ENCODE measurements around the gene TNFRSF8. TPM values are rescaled to one million over a fixed set of nuclear protein-coding genes. Genes with fewer than 3 reads are reported as not detected.

The TNFRSF8 gene
- total RNA-seq, 1 donor from 2014 or later, result not detected

DNA sequence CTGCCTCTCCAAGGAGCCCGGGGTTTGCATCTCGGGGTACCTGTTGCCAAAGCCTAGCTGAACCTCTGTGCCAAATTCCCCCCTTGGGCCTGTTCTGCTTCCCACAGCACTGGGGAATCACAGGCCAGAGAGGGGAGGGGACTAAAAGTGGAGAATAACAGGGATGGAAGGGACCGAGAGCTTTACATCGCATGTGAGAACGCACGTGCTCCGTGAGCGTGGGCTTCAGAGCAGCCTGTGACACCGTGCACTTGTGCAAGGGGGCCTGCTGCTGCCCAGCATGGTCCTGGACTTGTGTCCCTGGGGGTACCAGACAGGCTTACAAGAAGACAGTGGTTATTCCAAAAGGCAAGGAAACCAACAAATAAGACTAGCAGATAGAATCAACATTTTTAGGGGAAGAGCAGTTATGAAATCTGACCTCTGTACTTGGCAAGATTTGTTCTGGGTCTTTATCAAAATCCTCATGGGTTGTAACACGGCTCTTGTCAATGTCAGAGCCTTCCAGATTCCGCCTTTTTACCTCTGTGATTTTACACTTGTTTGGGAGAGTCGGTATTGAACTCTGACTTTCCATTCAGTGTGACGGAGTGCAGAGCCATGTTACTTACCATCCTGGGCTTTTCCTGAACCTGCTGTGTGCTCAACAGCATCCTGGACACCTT, 67.5 kb downstream of the TNFRSF8 start:
- no peaks in the 10 kb centered on the region for H3K36me3 ChIP-seq (ENCODE audit: control insufficient read depth, insufficient read depth, low read length)
- H3K4me3 ChIP-seq (ENCODE audit: low read depth, low read length), result no peak overlapping the region
- H3K27me3 ChIP-seq (ENCODE audit: control insufficient read depth, insufficient read depth, low read length), result peaks cover 24% of the 10 kb centered on the region
- DNase-seq (ENCODE audit: low read depth) (no peak), FAIRE-seq (no peak)
- TF ChIP-seq, protein P1, sequence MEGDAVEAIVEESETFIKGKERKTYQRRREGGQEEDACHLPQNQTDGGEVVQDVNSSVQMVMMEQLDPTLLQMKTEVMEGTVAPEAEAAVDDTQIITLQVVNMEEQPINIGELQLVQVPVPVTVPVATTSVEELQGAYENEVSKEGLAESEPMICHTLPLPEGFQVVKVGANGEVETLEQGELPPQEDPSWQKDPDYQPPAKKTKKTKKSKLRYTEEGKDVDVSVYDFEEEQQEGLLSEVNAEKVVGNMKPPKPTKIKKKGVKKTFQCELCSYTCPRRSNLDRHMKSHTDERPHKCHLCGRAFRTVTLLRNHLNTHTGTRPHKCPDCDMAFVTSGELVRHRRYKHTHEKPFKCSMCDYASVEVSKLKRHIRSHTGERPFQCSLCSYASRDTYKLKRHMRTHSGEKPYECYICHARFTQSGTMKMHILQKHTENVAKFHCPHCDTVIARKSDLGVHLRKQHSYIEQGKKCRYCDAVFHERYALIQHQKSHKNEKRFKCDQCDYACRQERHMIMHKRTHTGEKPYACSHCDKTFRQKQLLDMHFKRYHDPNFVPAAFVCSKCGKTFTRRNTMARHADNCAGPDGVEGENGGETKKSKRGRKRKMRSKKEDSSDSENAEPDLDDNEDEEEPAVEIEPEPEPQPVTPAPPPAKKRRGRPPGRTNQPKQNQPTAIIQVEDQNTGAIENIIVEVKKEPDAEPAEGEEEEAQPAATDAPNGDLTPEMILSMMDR (IDR thresholded peaks at IDR 0.05; ENCODE audit: insufficient read depth, low read length, severe bottlenecking), result no peak

DNA sequence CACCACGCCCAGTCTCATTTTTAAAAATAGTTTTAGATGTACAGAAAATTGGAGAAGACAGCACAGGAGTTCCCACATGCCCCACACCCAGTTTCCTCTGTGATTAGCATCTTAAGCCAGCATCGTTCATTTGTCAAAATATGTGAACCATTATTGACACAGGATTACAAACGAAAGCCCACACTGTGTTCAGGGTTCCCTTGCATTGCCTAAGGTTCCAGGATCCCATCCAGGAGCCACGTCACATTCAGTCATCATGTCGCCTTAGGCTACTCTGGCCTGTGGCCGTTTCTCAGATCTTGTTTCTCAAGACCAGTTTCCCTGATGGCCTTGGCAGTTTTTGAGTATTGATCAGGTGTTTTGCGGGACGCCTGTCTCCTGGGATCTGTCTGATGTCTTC, 69.0 kb downstream of the TNFRSF8 start:
- H3K36me3 ChIP-seq (ENCODE audit: control insufficient read depth, insufficient read depth, low read length), result no peaks in the 10 kb centered on the region

DNA sequence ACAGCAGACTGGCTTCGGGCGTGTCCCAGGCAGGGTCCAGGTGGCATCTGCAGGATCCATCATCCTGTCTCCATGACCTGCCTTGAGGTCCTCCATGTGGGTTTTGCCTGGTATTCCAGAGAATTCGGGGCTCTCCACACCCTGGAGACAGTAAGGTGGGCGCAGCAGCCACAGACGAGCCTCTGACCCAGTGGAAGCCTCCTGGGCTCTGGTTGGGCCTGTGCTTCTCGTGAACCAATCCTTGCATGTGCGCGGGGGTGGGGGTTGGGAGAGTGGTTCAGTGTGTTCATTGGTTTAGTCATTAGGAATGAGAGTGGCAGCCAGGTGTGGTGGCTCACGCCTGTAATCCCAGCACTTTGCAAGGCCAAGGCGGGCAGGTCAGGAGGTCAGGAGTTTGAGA, 71.6 kb downstream of the TNFRSF8 start:
- H3K4me3 ChIP-seq (ENCODE audit: low read depth, low read length), result no peak overlapping the region
- H3K36me3 ChIP-seq (ENCODE audit: control insufficient read depth, insufficient read depth, low read length), result no peaks in the 10 kb centered on the region
- no peak for FAIRE-seq
- peaks cover 15% of the 10 kb centered on the region for H3K27me3 ChIP-seq (ENCODE audit: control insufficient read depth, insufficient read depth, low read length)
- TF ChIP-seq, protein P1 (IDR thresholded peaks at IDR 0.05; ENCODE audit: insufficient read depth, low read length, severe bottlenecking), result no peak
- DNase-seq (ENCODE audit: low read depth), result no peak

More for the DNA sequence above, 69.0 kb downstream of the TNFRSF8 start:
- Histone ChIP-seq H3K27me3 (ENCODE audit: control insufficient read depth, insufficient read depth, low read length) (peaks cover 16% of the 10 kb centered on the region), H3K4me3 (ENCODE audit: low read depth, low read length) (no peak overlapping the region)
- FAIRE-seq (peak; percentile 99), DNase-seq (ENCODE audit: low read depth) (peak; percentile 95)
- TF ChIP-seq, protein P1 (IDR thresholded peaks at IDR 0.05; ENCODE audit: insufficient read depth, low read length, severe bottlenecking), result no peak

DNA sequence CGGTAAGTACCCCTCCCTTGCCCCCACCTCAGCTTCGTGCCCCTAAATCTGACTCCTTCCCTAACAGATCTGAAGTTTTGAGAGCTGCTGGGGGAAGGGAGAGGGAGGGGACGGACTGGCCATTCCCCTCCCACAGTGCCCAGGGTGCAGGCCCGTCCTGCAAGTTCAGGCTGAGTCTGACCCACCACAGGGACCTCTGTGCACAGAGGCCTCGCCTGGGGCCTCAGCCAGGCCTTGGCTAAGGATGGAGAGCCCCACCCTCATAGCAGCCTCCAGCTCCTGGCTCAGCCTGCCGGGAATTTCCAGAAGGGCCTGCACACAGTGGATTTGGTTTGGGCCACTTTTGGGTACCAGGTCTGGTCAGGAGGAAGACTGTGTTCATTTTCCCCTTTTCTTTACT, 72.5 kb downstream of the TNFRSF8 start:
- no peak for DNase-seq (ENCODE audit: low read depth)

DNA sequence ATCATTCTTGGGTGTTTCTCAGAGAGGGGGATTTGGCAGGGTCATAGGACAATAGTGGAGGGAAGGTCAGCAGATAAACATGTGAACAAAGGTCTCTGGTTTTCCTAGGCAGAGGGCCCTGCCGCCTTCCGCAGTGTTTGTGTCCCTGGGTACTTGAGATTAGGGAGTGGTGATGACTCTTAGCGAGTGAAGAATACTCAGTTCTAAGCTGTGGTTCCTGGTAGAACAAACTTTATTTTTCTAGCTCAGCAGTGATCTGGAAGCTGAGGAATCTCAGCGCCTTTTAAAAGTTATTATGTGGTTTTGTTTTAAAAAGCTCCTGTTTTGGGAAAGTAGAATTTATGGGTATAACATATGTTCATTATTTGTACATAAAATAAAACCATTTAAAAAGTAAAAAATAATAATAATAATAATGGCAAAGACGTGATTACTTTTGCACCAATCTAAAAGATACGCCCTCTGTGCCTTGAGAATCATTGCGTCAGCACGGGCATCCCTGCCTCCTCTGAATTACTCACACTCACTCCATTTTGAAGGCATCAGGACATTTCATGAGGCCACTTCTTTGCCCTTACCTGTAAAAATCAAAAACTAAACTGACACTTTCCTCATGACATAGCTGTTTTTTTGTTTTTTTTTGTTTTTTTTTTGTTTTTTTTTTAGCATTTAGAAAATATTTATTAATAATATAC, 74.0 kb downstream of the TNFRSF8 start:
- FAIRE-seq (no peak), DNase-seq (ENCODE audit: low read depth) (peak; percentile 29)
- TF ChIP-seq, protein P1 (IDR thresholded peaks at IDR 0.05; ENCODE audit: insufficient read depth, low read length, severe bottlenecking), result no peak
- Histone ChIP-seq H3K27me3 (ENCODE audit: control insufficient read depth, insufficient read depth, low read length) (peaks cover 14% of the 10 kb centered on the region), H3K36me3 (ENCODE audit: control insufficient read depth, insufficient read depth, low read length) (no peaks in the 10 kb centered on the region), H3K4me3 (ENCODE audit: low read depth, low read length) (no peak overlapping the region)

More for the DNA sequence above, 72.5 kb downstream of the TNFRSF8 start:
- TF ChIP-seq, protein P1 (IDR thresholded peaks at IDR 0.05; ENCODE audit: insufficient read depth, low read length, severe bottlenecking), result no peak
- H3K27me3 ChIP-seq (ENCODE audit: control insufficient read depth, insufficient read depth, low read length), result peaks cover 12% of the 10 kb centered on the region
- H3K36me3 ChIP-seq (ENCODE audit: control insufficient read depth, insufficient read depth, low read length), result no peaks in the 10 kb centered on the region
- no peak overlapping the region for H3K4me3 ChIP-seq (ENCODE audit: low read depth, low read length)
- no peak for FAIRE-seq
